Endothelial cell of umbilical vein (primary cell): ENCODE measurements around the gene NR0B2. TPM values are rescaled to one million over a fixed set of nuclear protein-coding genes. Genes with fewer than 3 reads are reported as not detected.

Experiments
- BruUV-seq: library from RNA; stranded (reverse); fragments of 400-500 nt; replicated peaks from 2 replicates; lab custom pipeline; 2021; lab: Mats Ljungman, UMichigan
- CTCF ChIA-PET: fragments of 300-600, 350-600 bp; sonication (Branson Sonifier 250); formaldehyde crosslinking; loops from one replicate; lab custom pipeline; 2021; ENCODE audit warnings: antibody characterized with exemption, inconsistent platforms; lab: Charles Lee
- POLR2A ChIA-PET: fragments of 300-600, 350-600 bp; sonication (Branson Sonifier 250); formaldehyde crosslinking; loops from one replicate; lab custom pipeline; 2021; ENCODE audit warnings: antibody characterized with exemption, inconsistent platforms; lab: Charles Lee
- DNase-seq: peaks from one replicate; pipeline ENCODE4 v3.0.0-alpha.2; 2011; ENCODE audit warnings: low read depth, low spot score
- FAIRE-seq: peaks from 2 replicates; lab custom pipeline; 2011; peaks lifted over from hg19 to GRCh38; lab: Jason Lieb, UNC
- H2AFZ ChIP-seq: 2 replicates; pipeline ENCODE4 v1.6.0; 2012; ENCODE audit warnings: low read depth, low read length, control low read depth, inconsistent platforms
- H3K27ac ChIP-seq: 2 replicates; pipeline ENCODE4 v1.5.1; 2011; ENCODE audit warnings: low read depth, mild to moderate bottlenecking, control low read depth, low read length, moderate library complexity; ENCODE audit not compliant: insufficient read depth
- H3K27me3 ChIP-seq, 2 experiments: 2 replicates each; pipeline versions ENCODE4 v1.6.0 to v1.6.1; 2011; ENCODE audit warnings: low read length in 2 of 2, mixed read lengths in 1 of 2; ENCODE audit not compliant: control insufficient read depth in 2 of 2, insufficient read depth in 2 of 2
- H3K36me3 ChIP-seq, 2 experiments: 2 replicates in 1 of 2; 3 replicates in 1 of 2; pipeline ENCODE4 v1.5.1; 2011; ENCODE audit warnings: low read length in 2 of 2, mild to moderate bottlenecking in 1 of 2, moderate library complexity in 1 of 2; ENCODE audit not compliant: control insufficient read depth in 2 of 2, insufficient read depth in 2 of 2; ENCODE audit errors: extremely low read depth in 1 of 2
- H3K4me1 ChIP-seq: 3 replicates; pipeline ENCODE4 v1.5.1; 2011; ENCODE audit warnings: mild to moderate bottlenecking, low read length; ENCODE audit not compliant: control insufficient read depth, insufficient read depth; ENCODE audit errors: extremely low read depth
- H3K4me2 ChIP-seq: 2 replicates; pipeline ENCODE4 v1.6.1; 2011; ENCODE audit warnings: low read length, control low read depth, mixed read lengths; ENCODE audit not compliant: insufficient read depth
- H3K4me3 ChIP-seq, 3 experiments: fragments of 200-600 bp in 1 of 3; sonication (generic), shearing (Covaris generic) in 1 of 3; replicated peaks in 1 of 3; 2 replicates each; pipeline ENCODE4 v1.5.1; 2011 to 2016; ENCODE audit warnings: control low read depth in 3 of 3, low read length in 3 of 3, mild to moderate bottlenecking in 2 of 3, inconsistent platforms in 1 of 3, low read depth in 1 of 3, moderate library complexity in 1 of 3; ENCODE audit not compliant: insufficient read depth in 1 of 3
- H3K79me2 ChIP-seq: 2 replicates; pipeline ENCODE4 v1.6.0; 2012; ENCODE audit warnings: low read length, inconsistent platforms; ENCODE audit not compliant: control insufficient read depth, insufficient read depth
- H3K9ac ChIP-seq: replicated peaks from 2 replicates; pipeline ENCODE3; 2011; ENCODE audit warnings: low read length, control low read depth; ENCODE audit not compliant: insufficient read depth; ENCODE audit errors: extremely low read depth
- H3K9me1 ChIP-seq: replicated peaks from 3 replicates; pipeline ENCODE4 v1.6.0; 2011; ENCODE audit warnings: mild to moderate bottlenecking, low read length; ENCODE audit not compliant: control insufficient read depth, insufficient read depth; ENCODE audit errors: extremely low read depth
- H3K9me3 ChIP-seq: replicated peaks from 2 replicates; pipeline ENCODE4 v1.5.1; 2012; ENCODE audit warnings: low read length, inconsistent platforms; ENCODE audit not compliant: control insufficient read depth, insufficient read depth
- H4K20me1 ChIP-seq: replicated peaks from 2 replicates; pipeline ENCODE3; 2011; ENCODE audit warnings: mild to moderate bottlenecking, low read length; ENCODE audit not compliant: control insufficient read depth, insufficient read depth; ENCODE audit errors: extremely low read depth
- CTCF ChIP-seq, 2 donors: IDR thresholded peaks; 1 replicate in 1 of 2; 2 replicates in 1 of 2; pipeline ENCODE4 v1.5.1; 2011; ENCODE audit warnings: low read length in 2 of 2, mild to moderate bottlenecking in 2 of 2, moderate library complexity in 2 of 2, control low read depth in 1 of 2, inconsistent platforms in 1 of 2, low read depth in 1 of 2; ENCODE audit not compliant: insufficient read depth in 1 of 2; ENCODE audit errors: extremely low read depth in 1 of 2
- EZH2 ChIP-seq: IDR thresholded peaks from 2 replicates; pipeline ENCODE4 v1.6.1; 2012; ENCODE audit warnings: borderline replicate concordance, low read depth, mild to moderate bottlenecking, moderate library complexity, low read length, inconsistent platforms; ENCODE audit not compliant: severe bottlenecking
- FOS ChIP-seq: IDR thresholded peaks from 2 replicates; pipeline ENCODE4 v1.6.1; 2011; ENCODE audit warnings: mild to moderate bottlenecking, low read length, moderate library complexity, borderline replicate concordance; ENCODE audit not compliant: insufficient read depth
- GATA2 ChIP-seq: IDR thresholded peaks from 2 replicates; pipeline ENCODE4 v1.7.0; 2011; ENCODE audit warnings: low read depth, mild to moderate bottlenecking, moderate library complexity, mixed read lengths, low read length; ENCODE audit not compliant: insufficient read length, insufficient read depth
- JUN ChIP-seq: IDR thresholded peaks from 2 replicates; pipeline ENCODE4 v1.6.1; 2011; ENCODE audit warnings: borderline replicate concordance, low read depth; ENCODE audit not compliant: insufficient read length, insufficient read depth
- MYC ChIP-seq: IDR thresholded peaks from one replicate; pipeline ENCODE4 v1.6.1; 2011; ENCODE audit warnings: mild to moderate bottlenecking, low read depth, low read length
- POLR2A ChIP-seq: IDR thresholded peaks from 2 replicates; pipeline ENCODE4 v1.6.1; 2012; ENCODE audit warnings: low read depth, mild to moderate bottlenecking, control low read depth, low read length
- POLR2AphosphoS5 ChIP-seq: IDR thresholded peaks from 2 replicates; pipeline ENCODE4 v1.6.1; 2012; ENCODE audit warnings: low read depth, mild to moderate bottlenecking, control low read depth, low read length, moderate library complexity; ENCODE audit not compliant: insufficient read depth
- dilution Hi-C: fragments of 300-500 bp; cut with MboI; formaldehyde crosslinking; loops from one replicate; pipeline ENCODE4 v1.15.0; 2019; ENCODE audit warnings: low sequenced_read_pairs; ENCODE audit not compliant: extremely low pct_ligation_motif_present
- intact Hi-C: fragments of 100-400 bp; cut with micrococcal nuclease; formaldehyde crosslinking; loops from one replicate; pipeline ENCODE4 v1.10.0; 2022
- polyA plus RNA-seq, 4 experiments: library from polyadenylated mRNA; depleted of rRNA in 3 of 4; stranded (reverse) in 3 of 4; unstranded in 1 of 4; fragments of >200 nt; gene quantifications; 2 replicates each; pipeline versions ENCODE4 v1.2.1 to v1.2.3, GENCODE V29; 2011 to 2012; ENCODE audit warnings: missing spikeins in 1 of 4
- total RNA-seq: library from RNA; stranded (reverse); gene quantifications from 2 replicates; pipeline ENCODE4 v1.2.3, GENCODE V29; 2021
- TF ChIP-seq, protein P1 (sequence below): IDR thresholded peaks from 2 replicates; pipeline ENCODE4 v1.6.1; 2011; ENCODE audit not compliant: insufficient read depth, insufficient read length

Gene NR0B2
- total and polyA plus RNA-seq, 2 donors (not counting 3 experiments of a cell fraction or from before 2014, with no cell fraction given), result not detected

DNA sequence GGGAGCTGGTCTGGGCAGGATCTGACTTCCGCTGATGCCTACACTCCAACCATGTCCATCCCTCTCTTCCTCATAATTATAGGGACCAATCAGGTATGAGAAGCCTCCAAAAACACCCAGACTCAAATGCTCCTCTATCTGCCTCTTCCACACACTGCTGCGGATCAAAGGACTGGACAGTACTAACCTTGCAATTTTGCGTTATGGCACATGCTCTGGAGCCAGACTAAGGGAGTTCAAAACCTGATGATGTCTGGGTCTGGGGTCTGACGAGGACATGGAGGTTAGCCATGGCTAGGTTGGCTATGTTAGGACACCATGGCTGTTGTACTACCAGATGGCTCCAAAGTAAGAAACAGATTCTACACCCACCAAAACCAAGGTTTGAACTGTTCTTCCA lies 34.0 kb downstream of the NR0B2 start:
- TF ChIP-seq GATA2, result no peak
- no peak for TF ChIP-seq EZH2
- no peak for TF ChIP-seq POLR2A
- no peak for TF ChIP-seq POLR2AphosphoS5
- TF ChIP-seq JUN, result no peak
- TF ChIP-seq, protein P1, sequence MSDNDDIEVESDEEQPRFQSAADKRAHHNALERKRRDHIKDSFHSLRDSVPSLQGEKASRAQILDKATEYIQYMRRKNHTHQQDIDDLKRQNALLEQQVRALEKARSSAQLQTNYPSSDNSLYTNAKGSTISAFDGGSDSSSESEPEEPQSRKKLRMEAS, result no peak
- TF ChIP-seq CTCF (IDR thresholded peaks at IDR 0.05; ENCODE audit: extremely low read depth in 1 of 2, insufficient read depth in 1 of 2, low read depth in 1 of 2, low read length in 2 of 2), result no peak
- TF ChIP-seq FOS, result no peak
- no peak for TF ChIP-seq MYC
- Histone ChIP-seq H3K4me3 (no peak overlapping the region), H3K9ac (no peak overlapping the region), H3K36me3 (peaks cover 17 to 40% of the 10 kb centered on the region in 2 experiments), H3K9me1 (no peaks in the 10 kb centered on the region), H3K27me3 (no peaks in the 10 kb centered on the region), H3K79me2 (no peaks in the 10 kb centered on the region), H3K4me1 (no peaks in the 10 kb centered on the region), H2AFZ (no peak overlapping the region), H3K9me3 (no peaks in the 10 kb centered on the region), H3K4me2 (no peak overlapping the region), H3K27ac (no peak overlapping the region), H4K20me1 (no peaks in the 10 kb centered on the region)
- ChIA-PET POLR2A (no interaction called here), CTCF (interaction anchor here (1.3 to 4.5 kb wide), 5 partner anchors 30 to 278 kb away, joined by 3 to 45 read pairs (median 27); no protein-coding TSS in a partner anchor)
- intact Hi-C loops (no loop called here), dilution Hi-C loops (no loop called here)
- FAIRE-seq (no peak), DNase-seq (no peak)
- no TSS peak for BruUV-seq
